GM12891 (cell line): ENCODE measurements around the gene CHSY3.

Experiments used
- DNase-seq: peaks from one replicate; pipeline ENCODE4 v3.0.0; 2011; ENCODE audit warnings: low spot score; ENCODE audit not compliant: insufficient read length
- FAIRE-seq: peaks from 2 replicates; lab custom pipeline; 2011; peaks lifted over from hg19 to GRCh38; lab: Jason Lieb, UNC
- PAX5 ChIP-seq: IDR thresholded peaks from 2 replicates; pipeline ENCODE4 v1.6.1; 2011; ENCODE audit warnings: low read length, moderate library complexity, mild to moderate bottlenecking; ENCODE audit not compliant: insufficient read depth, severe bottlenecking
- POLR2A ChIP-seq: IDR thresholded peaks from 2 replicates; pipeline ENCODE4 v1.6.1; 2011; ENCODE audit warnings: low read depth, low read length, control low read depth
- POLR2AphosphoS5 ChIP-seq: IDR thresholded peaks from 2 replicates; pipeline ENCODE4 v1.6.1; 2011; ENCODE audit warnings: low read depth, low read length, control low read depth
- POU2F2 ChIP-seq: IDR thresholded peaks from 2 replicates; pipeline ENCODE4 v1.6.1; 2011; ENCODE audit warnings: low read depth, mild to moderate bottlenecking, control low read depth, low read length, moderate library complexity
- SPI1 ChIP-seq: IDR thresholded peaks from 2 replicates; pipeline ENCODE4 v1.6.1; 2011; ENCODE audit warnings: low read depth, low read length, control low read depth
- TAF1 ChIP-seq: IDR thresholded peaks from 2 replicates; pipeline ENCODE4 v1.6.1; 2011; ENCODE audit warnings: low read depth, low read length, control low read depth

The CHSY3 gene

DNA sequence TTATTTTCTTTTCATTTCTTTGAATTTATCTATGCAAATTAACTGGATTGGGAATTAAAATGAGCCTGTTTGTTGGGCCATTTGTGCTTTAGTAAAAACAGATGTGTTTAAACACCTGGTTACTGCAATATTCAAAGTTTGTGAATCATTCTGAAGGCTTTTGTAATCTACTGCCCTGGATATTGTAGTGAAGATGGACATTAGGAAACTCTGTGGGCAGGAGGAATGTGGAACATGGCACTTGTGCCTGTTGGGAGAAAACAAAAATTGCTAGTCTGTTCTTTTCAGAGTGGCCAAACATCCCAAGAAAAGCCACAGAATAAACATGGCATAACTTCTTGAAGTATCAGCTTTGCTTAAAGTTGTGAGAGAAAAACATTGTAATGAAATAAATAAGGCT is 40.8 kb downstream of the CHSY3 start:
- TF ChIP-seq POU2F2 (no peak), POLR2AphosphoS5 (no peak), PAX5 (no peak), POLR2A (no peak), SPI1 (no peak), TAF1 (no peak)
- DNase-seq (no peak), FAIRE-seq (no peak)

DNA sequence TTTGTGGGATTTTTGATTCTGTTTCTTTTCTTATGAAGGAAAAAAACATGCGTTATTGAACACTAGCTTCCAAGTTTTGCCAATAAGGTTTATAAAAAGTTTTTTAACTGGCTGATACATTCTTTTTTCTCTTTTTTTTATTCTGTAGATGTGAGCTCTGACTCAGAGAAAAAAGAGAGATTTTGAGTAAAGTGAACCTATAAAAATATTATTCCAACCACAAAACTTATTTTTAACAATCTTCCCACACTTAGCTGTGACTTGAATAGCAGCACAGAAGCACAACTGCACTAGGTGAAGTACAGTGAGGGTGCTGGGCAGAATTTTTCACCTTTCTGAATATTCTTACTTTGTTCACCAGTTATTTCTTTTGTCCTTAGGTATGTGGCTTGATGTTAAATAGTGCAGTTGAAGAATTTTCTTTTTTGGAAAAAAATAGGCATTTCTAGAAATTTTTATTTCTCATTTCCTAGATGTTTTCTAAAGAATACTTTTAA is 41.6 kb downstream of the CHSY3 start:
- DNase-seq: no peak
- FAIRE-seq: no peak
- TF ChIP-seq POU2F2 (no peak), POLR2A (no peak)

DNA sequence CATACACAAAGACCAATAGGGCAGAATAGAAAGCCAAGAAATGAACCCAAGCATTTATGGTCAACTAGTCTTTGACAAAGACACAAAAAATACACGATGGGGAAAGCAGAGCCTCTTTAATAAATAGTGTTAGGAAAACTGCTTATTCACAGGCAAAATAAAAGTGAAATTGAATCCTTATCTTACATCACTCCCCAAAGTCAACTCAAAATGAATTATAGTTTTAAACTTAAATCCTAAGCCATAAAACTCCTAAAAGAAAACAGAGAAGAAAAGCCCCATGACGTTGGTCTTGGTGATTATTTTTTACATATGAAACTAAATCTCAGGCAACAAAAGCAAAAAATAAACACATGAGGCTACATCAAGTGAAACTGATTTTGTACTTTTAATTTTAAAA is 46.8 kb downstream of the CHSY3 start:
- no peak for TF ChIP-seq POLR2AphosphoS5
- no peak for TF ChIP-seq TAF1
- TF ChIP-seq POU2F2: no peak
- no peak for TF ChIP-seq SPI1
- no peak for TF ChIP-seq PAX5
- no peak for TF ChIP-seq POLR2A
- DNase-seq (no peak), FAIRE-seq (no peak)

DNA sequence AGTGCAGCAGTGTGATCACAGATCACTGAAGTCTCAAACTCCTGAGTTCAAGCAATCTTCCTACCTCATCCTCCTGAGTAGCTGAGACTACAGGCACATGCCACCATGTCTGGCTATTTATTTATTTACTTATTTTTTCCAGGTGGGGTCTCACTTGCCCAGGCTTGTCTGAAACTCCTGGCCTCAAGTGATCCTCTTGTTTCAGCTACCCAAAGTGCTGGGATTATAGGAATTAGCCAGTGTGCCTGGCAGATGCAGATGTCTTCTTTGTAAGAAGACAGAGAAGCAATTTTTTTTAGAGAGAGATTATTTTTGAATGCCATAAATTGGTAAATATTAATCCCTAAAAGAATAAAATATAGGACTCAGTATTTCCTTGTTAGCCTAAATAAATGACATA is 54.3 kb downstream of the CHSY3 start:
- DNase-seq (no peak), FAIRE-seq (no peak)
- TF ChIP-seq PAX5 (no peak), POLR2A (no peak), TAF1 (no peak), POU2F2 (no peak), SPI1 (no peak), POLR2AphosphoS5 (no peak)

DNA sequence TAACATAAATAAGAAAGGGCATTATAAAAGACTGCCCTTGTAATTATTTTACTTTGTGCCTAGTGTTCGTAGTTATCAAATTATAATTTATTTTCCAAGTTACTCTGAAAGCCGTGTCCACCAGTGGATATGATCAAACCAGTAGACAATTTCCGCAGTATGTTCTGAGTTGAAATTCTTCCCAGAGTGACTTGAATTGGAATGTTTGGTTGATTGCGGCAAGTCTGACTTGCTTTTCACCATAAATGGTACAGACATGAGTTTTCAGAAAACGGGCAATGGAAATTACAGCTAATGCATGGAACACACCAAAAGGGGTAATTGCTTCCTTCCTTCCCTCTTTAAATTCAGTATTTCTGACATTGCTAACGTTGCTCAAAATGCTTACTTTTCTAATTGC is 56.6 kb downstream of the CHSY3 start:
- TF ChIP-seq SPI1: no peak

DNA sequence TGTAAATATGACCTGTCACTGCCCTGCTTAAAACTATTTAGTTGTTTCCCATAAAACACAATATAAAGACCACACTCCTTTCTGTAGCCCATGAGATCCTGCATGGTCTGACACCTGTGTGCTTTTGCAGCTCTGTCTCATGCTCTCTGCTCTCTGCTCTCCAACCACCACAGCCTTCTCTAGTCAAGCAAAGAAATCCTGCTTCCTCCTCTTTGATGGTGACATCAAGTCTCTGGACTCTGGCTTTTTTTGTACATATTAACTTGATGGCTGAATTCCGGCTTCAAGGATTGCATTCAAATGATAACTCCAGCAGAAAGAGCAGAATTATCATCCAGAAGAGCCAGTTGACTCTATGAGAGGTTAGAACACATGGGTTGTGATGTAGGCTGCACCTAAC is 58.2 kb downstream of the CHSY3 start:
- FAIRE-seq (no peak), DNase-seq (no peak)
- TF ChIP-seq PAX5: no peak
- no peak for TF ChIP-seq POU2F2

More for the DNA sequence above, 56.6 kb downstream of the CHSY3 start:
- no peak for FAIRE-seq
- DNase-seq: no peak

DNA sequence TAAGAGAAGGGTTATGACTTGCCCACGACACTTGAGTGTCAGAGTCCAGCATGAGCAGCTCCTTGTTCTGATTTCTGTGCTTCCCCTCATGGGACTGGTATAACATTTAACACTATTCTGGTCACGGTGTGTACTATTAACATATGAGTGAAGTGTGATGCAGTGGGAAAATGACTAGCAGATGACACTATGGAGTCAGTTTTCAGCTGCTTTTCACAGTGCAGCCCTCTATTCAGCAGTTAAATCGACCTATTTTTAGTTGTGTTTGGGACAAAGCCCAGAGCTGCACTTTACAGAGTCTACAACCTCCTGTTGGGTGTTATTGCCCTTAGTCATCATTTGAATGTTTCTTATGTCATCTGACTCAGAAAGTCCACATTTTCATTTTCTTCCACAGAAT is 59.1 kb downstream of the CHSY3 start:
- DNase-seq (no peak), FAIRE-seq (no peak)
- TF ChIP-seq SPI1: no peak
- TF ChIP-seq POU2F2: no peak
- no peak for TF ChIP-seq TAF1
- TF ChIP-seq PAX5: no peak
- no peak for TF ChIP-seq POLR2AphosphoS5
- no peak for TF ChIP-seq POLR2A

DNA sequence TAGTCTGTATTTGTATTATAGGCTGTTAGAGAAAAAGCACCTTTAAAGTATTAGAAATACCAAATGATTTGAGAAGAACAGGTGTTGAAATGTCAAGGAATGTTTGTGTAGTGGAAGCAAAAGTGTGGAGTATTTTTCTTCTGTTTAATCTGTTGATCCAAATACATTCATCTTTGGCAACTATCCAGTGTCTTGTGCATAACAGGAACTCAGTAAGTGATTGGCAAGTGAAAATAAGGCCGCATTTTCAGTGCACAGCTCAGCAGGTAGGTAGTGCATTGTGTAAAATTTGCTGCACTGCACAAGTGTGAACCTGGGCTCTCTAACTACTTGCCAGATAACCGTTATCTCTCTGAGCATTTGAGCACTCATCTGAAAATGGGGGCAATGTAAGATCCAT is 61.8 kb downstream of the CHSY3 start:
- TF ChIP-seq SPI1: no peak
- no peak for TF ChIP-seq POU2F2
- TF ChIP-seq TAF1: no peak
- no peak for TF ChIP-seq PAX5
- TF ChIP-seq POLR2AphosphoS5: no peak
- no peak for TF ChIP-seq POLR2A
- FAIRE-seq: no peak
- DNase-seq: no peak

DNA sequence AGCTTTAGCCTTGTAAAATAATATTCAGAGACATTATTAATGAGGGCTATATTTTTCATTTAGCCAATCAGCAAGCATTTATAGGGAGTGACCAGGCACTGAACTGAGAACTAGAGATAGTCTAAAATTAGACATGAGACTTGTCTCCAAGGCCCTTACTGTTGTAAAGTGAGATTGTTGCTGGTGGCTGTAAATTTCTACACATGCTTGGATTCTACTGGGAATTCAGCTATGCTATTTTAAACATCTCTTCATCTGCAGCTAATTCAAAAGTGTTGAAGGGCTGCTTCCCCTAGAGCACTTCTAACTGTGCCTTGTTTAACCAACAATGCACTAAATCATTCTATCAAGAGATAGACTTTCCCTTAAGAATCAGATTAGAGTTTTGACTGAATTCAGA is 67.4 kb downstream of the CHSY3 start:
- TF ChIP-seq PAX5 (no peak), TAF1 (no peak), POLR2AphosphoS5 (no peak), SPI1 (no peak), POU2F2 (no peak), POLR2A (no peak)
- FAIRE-seq (no peak), DNase-seq (no peak)

DNA sequence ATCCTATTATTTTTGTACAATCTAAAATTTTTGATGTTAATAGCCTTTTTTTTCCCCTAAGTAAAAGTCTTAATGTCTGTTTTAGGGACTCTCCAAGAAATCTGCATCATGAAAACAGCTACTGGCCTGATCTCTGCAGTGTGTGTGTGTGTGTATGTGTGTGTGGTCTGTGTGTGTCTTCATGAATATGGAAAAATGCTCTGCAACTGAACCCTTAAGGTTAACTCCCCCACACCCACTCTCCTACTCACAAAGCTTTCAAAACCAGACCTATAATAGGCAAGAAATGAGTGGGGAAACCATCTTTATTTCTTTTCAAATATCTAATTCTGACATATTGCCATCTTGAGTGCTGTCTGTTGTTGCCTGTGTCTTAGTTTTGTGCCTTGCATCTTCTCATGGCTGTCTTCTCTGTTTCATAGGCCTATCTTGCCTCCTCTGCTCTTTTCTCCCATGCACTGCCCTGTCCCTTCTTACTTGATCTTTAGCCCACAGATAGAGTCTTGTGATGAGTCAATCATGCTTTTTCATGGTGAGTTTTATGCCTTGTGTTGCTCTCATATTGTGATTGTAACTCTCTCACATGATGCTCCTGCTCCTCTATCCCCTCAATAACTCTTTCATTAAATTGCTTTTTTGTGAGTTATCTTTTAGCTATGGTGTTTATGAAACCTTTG is 68.3 kb downstream of the CHSY3 start:
- TF ChIP-seq POLR2A (no peak), POLR2AphosphoS5 (no peak), TAF1 (no peak), SPI1 (no peak), PAX5 (no peak), POU2F2 (no peak)
- DNase-seq (no peak), FAIRE-seq (no peak)
